HL-60 (cell line): ENCODE data around the gene MYOCD.

ENCODE experiments used
- CTCF ChIP-seq: IDR thresholded peaks from one replicate; pipeline ENCODE4 v1.5.1; 2011; ENCODE audit warnings: low read length, control low read depth, inconsistent platforms; ENCODE audit not compliant: insufficient read depth
- POLR2AphosphoS5 ChIP-seq: IDR thresholded peaks from 2 replicates; pipeline ENCODE4 v1.6.1; 2012; ENCODE audit warnings: low read depth
- REST ChIP-seq: IDR thresholded peaks from 2 replicates; pipeline ENCODE4 v1.6.1; 2012; ENCODE audit warnings: low read depth; ENCODE audit not compliant: insufficient replicate concordance

DNA sequence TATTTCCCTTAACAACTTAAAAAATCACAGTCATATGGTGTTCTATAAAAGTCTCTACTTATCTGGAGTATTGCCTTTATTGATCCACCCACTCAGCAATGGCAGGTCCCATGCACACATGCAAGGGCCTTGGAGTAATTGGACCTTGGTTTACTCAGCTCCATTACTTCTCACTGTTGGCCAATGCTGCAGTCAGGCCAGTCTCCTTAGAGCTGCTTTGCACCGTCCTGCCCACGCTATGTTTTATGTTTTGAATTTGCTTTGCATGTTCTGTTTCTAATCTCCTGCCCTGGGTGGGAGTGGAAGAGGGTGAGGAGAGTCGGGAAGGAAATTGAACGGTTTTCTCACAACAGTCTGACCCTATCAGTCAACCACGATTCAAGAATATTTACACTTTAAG, 147.2 kb downstream of the MYOCD start:
- TF ChIP-seq CTCF (no peak), REST (no peak), POLR2AphosphoS5 (no peak)
